ENCODE measurements around the gene FMNL2. TPM values are rescaled to one million over a fixed set of nuclear protein-coding genes. Genes with fewer than 3 reads are reported as not detected.

The FMNL2 gene
- total RNA-seq, 1 donor: 24.2 TPM

GRCh38 chr2:152638056-152638455, 303.1 kb downstream of the FMNL2 start:
- no peak for DNase-seq (ENCODE audit: insufficient read length, low spot score, missing footprints)
- Histone ChIP-seq H3K27me3 (ENCODE audit: insufficient read depth, low read length) (no peaks in the 10 kb centered on the region), H3K4me2 (ENCODE audit: insufficient read depth, low read length) (no peak overlapping the region), H3K36me3 (ENCODE audit: insufficient read depth, low read length) (peaks cover 15% of the 10 kb centered on the region), H3K9me3 (ENCODE audit: low read depth, low read length) (no peaks in the 10 kb centered on the region), H3K27ac (ENCODE audit: low read depth, low read length) (no peak overlapping the region), H2AFZ (ENCODE audit: low read length) (no peak overlapping the region), H3K4me1 (ENCODE audit: insufficient read depth, low read length) (no peaks in the 10 kb centered on the region), H4K20me1 (ENCODE audit: insufficient read depth, low read length) (no peaks in the 10 kb centered on the region), H3K79me2 (ENCODE audit: insufficient read depth, low read length) (no peaks in the 10 kb centered on the region), H3K4me3 (ENCODE audit: insufficient read depth, low read length) (no peak overlapping the region)
- TF ChIP-seq, protein P1, sequence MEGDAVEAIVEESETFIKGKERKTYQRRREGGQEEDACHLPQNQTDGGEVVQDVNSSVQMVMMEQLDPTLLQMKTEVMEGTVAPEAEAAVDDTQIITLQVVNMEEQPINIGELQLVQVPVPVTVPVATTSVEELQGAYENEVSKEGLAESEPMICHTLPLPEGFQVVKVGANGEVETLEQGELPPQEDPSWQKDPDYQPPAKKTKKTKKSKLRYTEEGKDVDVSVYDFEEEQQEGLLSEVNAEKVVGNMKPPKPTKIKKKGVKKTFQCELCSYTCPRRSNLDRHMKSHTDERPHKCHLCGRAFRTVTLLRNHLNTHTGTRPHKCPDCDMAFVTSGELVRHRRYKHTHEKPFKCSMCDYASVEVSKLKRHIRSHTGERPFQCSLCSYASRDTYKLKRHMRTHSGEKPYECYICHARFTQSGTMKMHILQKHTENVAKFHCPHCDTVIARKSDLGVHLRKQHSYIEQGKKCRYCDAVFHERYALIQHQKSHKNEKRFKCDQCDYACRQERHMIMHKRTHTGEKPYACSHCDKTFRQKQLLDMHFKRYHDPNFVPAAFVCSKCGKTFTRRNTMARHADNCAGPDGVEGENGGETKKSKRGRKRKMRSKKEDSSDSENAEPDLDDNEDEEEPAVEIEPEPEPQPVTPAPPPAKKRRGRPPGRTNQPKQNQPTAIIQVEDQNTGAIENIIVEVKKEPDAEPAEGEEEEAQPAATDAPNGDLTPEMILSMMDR (IDR thresholded peaks at IDR 0.05; ENCODE audit: extremely low read depth, low read depth, low read length): no peak

- Histone ChIP-seq H2AFZ (ENCODE audit: low read length) (no peak overlapping the region), H3K36me3 (ENCODE audit: insufficient read depth, low read length) (peaks cover 18% of the 10 kb centered on the region), H3K27me3 (ENCODE audit: insufficient read depth, low read length) (no peaks in the 10 kb centered on the region), H3K27ac (ENCODE audit: low read depth, low read length) (no peak overlapping the region), H3K9me3 (ENCODE audit: low read depth, low read length) (no peaks in the 10 kb centered on the region), H3K4me2 (ENCODE audit: insufficient read depth, low read length) (no peak overlapping the region), H4K20me1 (ENCODE audit: insufficient read depth, low read length) (no peaks in the 10 kb centered on the region), H3K4me3 (ENCODE audit: insufficient read depth, low read length) (no peak overlapping the region), H3K79me2 (ENCODE audit: insufficient read depth, low read length) (no peaks in the 10 kb centered on the region), H3K4me1 (ENCODE audit: insufficient read depth, low read length) (no peaks in the 10 kb centered on the region)
- DNase-seq (ENCODE audit: insufficient read length, low spot score, missing footprints): no peak
- TF ChIP-seq, protein P1 (IDR thresholded peaks at IDR 0.05; ENCODE audit: extremely low read depth, low read depth, low read length): no peak
Observed at GRCh38 chr2:152638590-152638989, 303.6 kb downstream of the FMNL2 start.

DNA sequence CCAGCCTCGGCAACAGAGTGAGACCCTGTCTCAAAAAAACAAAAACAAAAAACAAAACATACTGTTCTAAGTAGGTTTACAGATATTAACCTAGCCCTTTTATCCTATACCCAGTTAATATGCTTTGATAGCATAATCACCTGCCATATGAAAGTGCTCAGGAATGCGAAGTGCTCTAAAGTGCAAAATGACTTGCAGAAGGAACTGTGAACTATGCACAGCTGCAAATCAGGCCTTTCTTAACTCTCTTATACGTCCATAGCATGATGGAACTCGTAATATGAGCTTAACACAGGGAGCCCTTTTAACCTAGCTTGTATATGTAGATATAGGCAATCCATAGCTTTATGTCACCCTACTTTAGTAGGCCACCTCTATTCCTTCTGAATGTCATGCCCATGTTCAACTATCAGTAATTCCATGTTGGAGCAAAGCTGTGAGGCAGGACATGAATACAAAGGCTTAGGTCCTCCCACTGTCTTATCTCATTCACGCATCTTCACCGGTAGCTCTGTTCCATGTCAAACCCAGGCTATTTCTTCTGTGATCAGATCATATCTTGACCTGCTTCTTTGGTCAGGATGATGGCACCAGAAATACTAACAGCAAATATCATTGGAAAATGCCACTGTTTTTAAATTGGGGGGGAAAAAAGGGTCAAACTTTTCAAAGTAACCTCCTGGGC, 309.4 kb downstream of the FMNL2 start:
- H3K27me3 ChIP-seq (ENCODE audit: insufficient read depth, low read length): no peaks in the 10 kb centered on the region

DNA sequence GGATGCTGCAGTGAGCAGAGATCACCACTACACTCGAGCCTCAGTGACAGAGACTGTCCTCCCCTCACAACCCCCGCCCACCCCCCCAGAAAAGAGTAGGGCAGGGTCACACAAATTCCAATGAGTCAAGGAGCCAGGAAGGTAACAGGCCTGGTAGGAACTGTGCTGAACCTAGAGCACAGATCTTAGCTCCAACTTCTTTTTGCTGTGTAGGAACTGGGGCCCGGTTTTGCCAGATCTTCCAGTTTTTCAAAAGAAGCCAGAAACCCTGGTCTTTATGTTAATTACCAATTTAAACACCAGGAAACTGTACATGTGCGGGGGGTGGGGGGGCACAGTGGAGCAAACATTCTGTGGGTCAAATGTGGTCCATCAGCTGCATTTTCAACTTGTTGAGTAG, 311.3 kb downstream of the FMNL2 start:
- Histone ChIP-seq H3K4me1 (ENCODE audit: insufficient read depth, low read length) (peaks cover 17% of the 10 kb centered on the region), H3K36me3 (ENCODE audit: insufficient read depth, low read length) (peaks cover 17% of the 10 kb centered on the region), H2AFZ (ENCODE audit: low read length) (no peak overlapping the region), H3K9me3 (ENCODE audit: low read depth, low read length) (no peaks in the 10 kb centered on the region), H3K4me2 (ENCODE audit: insufficient read depth, low read length) (no peak overlapping the region), H3K27ac (ENCODE audit: low read depth, low read length) (peak overlapping the region; percentile 75), H3K27me3 (ENCODE audit: insufficient read depth, low read length) (no peaks in the 10 kb centered on the region), H3K79me2 (ENCODE audit: insufficient read depth, low read length) (no peaks in the 10 kb centered on the region), H4K20me1 (ENCODE audit: insufficient read depth, low read length) (no peaks in the 10 kb centered on the region), H3K4me3 (ENCODE audit: insufficient read depth, low read length) (no peak overlapping the region)
- no peak for DNase-seq (ENCODE audit: insufficient read length, low spot score, missing footprints)
- TF ChIP-seq, protein P1 (IDR thresholded peaks at IDR 0.05; ENCODE audit: extremely low read depth, low read depth, low read length): no peak

More for the DNA sequence above, 309.4 kb downstream of the FMNL2 start:
- Histone ChIP-seq H2AFZ (ENCODE audit: low read length) (no peak overlapping the region), H3K4me1 (ENCODE audit: insufficient read depth, low read length) (peaks cover 17% of the 10 kb centered on the region), H3K36me3 (ENCODE audit: insufficient read depth, low read length) (peaks cover 29% of the 10 kb centered on the region), H3K4me2 (ENCODE audit: insufficient read depth, low read length) (no peak overlapping the region), H4K20me1 (ENCODE audit: insufficient read depth, low read length) (no peaks in the 10 kb centered on the region), H3K79me2 (ENCODE audit: insufficient read depth, low read length) (no peaks in the 10 kb centered on the region), H3K9me3 (ENCODE audit: low read depth, low read length) (no peaks in the 10 kb centered on the region), H3K4me3 (ENCODE audit: insufficient read depth, low read length) (no peak overlapping the region), H3K27ac (ENCODE audit: low read depth, low read length) (no peak overlapping the region)
- TF ChIP-seq, protein P1 (IDR thresholded peaks at IDR 0.05; ENCODE audit: extremely low read depth, low read depth, low read length): no peak
- no peak for DNase-seq (ENCODE audit: insufficient read length, low spot score, missing footprints)

Data from osteoblast (primary cell).